Anterior cingulate cortex (tissue), 58 donors: ENCODE results near the gene RPN2.

Experiments
- DNase-seq, 58 donors: peaks; one replicate each; lab custom pipeline; 2025; lab: John Stamatoyannopoulos, UW

RPN2 gene

DNA sequence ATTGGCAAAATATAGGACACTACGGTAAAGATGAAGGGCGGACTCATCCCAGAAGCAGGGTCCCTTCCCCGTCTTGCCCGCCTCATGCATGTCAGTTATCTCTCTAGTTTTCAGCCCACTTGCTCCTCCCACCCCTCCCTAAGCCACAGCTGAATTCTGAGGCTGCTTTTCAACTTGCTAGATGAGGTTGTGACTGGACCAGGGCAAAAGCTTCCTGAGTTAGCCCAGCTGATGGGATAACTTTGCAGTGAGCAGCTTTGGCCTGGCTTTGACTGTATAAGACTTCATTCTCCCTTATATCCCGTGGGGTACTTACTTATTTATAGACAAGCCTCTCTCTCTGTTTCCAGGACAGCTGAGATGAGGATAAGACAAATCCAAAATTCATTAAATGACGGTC is 59.3 kb downstream of the RPN2 start:
- no peak for DNase-seq

DNA sequence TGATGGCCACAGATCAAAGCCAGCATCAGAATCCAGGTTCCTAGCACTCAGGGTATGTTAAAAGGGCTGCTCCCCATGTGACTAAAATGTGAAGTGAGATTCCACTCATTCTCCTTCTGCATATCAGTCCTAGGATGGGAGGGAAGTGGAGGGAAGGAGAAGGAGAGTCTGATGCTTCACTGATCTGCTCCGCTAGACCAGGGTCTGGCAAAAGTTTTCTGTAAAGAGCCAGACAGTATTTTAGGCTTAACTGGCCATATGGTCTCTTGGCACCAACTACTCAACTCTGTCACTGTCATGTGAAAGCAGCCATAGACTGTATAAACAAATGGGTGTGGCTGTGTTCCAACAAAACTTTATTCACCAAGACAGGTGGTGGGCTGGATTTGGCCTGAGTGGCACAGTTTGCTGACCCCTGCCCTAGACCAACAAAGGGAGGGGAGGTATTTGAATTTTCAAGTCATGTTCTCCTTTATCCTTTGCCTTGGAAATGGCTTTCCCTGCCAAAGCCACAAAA is 59.9 kb downstream of the RPN2 start:
- peak in 2 of 58 donors; percentile 8 to 11 for DNase-seq

DNA sequence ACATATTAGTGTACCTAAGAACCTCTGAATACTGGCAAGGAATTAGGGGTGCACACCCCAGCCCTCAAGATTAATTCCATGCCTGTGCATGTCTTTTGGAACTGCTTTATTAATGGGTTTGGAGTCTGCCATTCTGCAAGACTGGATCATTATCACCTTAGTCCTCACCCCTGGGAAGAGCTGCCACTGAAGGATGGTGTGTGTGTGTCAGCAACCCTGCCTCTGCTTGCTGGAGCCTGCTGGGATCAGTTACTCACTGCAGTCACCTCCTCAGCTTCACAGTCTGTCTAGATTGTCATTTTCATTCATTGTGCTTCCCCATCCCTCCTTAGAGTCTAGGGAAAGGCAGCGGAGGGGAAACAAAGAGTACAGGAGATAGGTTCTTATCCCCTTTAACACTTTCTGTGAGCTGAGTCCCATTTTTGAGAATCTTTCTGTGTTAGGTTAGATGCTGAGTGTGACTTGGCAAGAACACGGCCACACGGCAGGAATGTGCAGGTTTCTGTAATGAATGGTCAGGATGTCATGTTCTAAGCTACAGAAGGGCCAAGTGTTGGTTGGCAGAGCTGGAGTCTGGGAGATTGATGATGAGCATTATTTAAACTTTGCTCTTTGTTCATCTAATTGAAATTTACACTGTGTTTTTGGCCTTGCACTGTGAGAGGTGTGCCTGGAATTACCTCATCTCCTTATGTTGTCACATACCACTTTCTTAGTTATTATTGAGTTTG is 61.4 kb downstream of the RPN2 start:
- no peak for DNase-seq

DNA sequence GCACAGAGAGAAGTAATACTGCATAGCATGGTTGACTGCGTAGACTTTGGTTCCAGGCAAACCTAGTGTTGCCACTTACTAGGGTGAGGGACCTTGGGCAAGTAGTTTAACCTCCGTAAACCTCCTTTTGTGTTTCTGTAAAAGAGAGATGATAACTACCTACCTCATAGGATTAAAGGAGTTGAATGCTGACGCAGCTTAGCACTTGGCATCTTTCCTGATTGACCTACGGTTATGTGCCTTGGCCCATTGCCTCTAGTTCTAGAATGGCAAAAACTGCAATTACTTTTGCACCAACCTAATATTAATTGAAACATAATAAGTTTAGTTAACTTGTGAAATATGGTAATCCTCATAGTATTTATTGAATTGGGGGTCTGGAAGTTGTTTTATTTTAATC is 63.4 kb downstream of the RPN2 start:
- no peak for DNase-seq

DNA sequence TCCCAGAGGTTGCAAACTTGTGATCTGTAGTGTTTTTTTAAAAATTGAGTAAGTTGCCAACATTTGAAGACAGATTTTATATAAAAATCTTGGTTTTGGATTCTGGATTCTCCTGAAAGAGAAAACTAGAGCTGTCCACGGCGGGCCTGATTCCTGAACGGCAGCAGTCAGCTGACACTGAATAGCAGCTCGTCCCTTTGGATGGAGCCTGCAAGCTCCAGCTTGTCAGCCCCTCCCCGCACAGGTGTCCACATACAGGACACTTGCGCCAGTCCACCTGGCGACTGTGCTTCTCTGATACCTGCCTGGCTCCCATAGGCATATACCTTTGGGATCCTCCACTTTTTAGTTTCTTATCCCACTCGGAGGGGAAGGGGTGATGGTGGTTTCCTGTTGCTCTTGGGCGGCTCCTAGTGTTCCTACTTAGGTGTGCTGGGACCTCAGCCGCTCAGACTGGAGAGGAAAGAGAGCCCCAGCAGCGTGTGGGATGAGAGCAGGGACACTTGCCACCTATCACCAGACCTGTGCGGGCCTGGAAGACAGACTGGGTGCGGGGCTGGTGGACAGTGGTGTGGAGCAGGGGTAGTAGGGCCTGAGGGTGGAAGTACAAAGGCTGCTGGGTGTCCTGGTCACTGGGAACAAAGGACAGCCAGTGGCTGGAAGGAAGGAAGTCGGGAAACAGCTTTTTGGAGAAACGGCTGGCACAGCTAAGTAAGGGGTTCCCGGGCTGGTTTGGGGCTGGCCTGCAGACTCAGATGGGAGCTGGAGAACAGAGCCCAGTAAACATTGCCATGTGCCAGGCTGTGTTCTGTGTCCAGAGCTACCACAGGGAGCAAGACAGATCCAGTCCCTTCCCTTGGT is 64.2 kb downstream of the RPN2 start:
- peak in 3 of 58 donors; percentile 14 to 50 (median 14) for DNase-seq

DNA sequence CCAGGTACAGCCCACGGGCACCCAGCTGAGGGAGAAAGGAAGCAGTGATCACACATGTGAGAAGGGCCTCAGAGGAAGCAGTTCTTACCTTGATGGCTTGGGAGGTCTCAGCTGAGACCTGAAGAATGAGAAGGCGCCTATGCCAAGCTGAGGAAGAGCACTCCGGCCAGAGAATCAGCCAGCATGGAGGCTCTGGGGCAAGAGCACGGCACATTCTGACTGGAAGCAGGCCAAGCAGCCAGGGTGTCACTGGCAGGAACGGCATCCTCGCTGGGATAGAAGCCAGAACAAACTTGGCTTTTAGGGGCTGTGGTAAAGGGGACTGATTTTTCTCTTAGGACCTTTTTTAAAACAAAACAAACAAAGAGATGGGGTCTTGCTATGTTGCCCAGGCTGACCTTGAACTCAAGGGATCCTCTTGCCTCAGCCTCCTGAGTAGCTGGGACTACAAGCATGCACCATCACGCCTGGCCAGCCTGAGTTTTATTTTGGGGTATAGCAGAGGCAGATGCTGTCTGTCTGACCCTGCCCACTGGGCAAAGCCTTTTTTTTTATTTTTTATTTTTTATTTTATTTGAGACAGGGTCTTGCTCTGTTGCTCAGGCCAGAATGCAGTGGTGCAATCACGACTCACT is 64.9 kb downstream of the RPN2 start:
- DNase-seq: peak in 7 of 58 donors; percentile 8 to 50 (median 21)

DNA sequence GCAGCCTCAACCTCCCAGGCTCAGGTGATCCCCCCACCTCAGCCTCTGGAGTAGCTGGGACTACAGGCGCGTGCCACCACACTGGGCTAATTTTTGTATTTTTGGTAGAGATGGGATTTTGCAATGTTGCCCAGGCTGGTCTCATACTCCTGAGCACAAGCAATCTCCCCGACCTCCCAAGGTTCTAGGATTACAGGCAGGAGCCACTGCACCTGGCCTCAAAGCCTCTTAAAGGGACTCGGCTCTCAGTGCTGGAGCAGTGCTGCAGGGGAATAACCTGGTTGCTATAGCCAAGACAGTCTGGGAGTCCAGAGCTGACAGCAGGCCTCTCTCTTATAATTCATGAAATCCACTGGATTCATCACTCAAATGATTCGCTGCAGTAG is 65.4 kb downstream of the RPN2 start:
- no peak for DNase-seq

DNA sequence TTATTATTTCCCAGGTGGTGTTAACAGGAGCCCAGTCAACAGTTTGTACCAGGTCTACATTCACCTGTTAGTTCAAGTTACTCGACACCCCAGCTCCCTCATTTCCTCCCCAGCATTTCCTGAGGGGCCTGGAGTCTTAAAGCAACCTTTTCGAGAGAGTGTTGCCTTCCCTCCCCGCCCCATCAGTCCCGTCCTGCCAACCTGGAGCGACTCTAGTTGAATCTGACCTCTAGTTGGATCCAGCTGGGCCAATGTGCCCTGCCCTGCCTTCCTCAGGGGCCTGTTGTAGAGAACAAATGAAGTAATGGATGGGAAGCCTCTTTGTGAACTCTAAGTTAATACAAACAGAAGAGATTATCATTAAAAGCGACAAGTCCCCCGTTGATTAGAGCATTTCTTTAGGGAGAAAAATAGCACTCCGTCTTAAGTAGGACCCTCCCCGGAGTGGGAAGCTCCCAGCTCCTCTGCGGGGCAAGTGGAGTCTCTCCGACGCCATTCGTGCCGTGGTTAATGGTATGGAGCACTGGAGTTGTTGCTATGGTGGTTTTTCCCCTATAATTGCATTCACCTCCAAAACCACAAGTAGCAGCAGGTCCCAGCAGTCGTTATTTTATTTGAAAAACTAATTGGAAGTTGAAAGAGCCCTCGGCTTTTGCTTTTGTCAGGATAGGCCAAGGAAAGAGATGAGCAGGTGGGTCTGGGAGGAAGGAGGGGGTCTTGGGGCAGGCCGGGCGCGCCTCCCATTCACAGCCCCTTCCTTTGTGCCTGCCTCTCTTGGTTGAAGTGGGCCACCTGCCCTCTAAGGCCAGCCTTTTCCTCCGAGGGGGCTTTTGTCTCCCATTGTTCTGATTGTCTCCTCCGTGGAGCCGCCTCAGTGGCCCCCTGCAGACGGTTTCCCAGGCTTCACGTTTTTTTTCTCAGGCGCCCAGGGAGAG is 66.4 kb downstream of the RPN2 start:
- no peak for DNase-seq

DNA sequence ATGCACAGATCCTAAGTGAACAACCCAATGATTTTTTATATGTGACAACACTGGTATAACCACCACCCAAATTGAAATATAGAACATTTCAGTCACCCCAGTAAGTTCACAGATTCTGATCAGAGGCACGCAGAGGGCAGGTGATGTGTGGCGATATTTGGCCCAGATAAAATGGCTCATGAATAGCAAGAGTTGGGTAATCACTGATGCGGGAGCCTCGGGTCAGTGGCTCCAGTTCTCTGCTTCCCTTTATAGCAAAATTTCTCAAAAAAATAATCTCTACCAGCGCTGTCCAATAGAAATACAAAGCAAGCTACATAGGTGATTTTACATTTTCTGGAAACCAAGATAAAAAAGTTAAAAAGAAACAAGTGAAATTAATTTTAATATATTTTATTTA is 67.6 kb downstream of the RPN2 start:
- no peak for DNase-seq

DNA sequence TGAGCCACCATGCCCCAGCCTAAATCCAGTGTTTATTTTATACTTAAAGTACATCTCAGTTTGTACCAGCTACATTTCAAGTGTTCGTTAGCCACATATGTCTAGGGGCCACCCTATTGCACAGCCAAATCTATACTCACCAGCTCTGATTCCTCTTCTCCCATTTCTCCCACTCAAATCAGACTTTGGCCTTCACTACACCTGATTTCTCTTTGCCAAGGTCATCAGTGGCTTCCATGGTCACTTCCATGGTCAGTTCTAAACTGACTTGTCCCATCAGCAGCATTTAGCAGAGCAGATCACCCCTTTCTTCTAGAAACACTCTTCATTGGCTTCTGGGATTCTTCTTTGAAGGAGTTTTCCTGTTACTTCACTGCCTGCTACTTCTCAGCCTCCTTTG is 68.4 kb downstream of the RPN2 start:
- DNase-seq: no peak

DNA sequence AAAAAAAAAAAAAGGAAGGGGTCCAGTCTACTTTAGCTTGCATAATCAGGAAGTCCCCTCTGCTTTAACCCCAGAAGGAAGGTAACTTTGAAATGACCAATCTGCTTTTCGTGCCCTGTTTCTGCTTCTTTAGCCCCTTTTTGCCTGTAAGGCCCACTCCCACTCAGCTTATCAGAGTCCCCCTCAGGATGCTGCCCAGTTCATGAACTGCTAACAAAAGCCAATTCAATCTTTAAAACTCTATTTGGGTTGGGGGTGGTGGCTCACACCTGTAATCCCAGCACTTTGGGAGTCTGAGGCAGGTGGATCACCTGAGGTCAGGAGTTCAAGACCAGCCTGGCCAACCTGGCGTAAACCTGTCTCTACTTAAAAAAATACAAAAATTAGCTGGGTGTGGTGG is 70.2 kb downstream of the RPN2 start:
- no peak for DNase-seq

DNA sequence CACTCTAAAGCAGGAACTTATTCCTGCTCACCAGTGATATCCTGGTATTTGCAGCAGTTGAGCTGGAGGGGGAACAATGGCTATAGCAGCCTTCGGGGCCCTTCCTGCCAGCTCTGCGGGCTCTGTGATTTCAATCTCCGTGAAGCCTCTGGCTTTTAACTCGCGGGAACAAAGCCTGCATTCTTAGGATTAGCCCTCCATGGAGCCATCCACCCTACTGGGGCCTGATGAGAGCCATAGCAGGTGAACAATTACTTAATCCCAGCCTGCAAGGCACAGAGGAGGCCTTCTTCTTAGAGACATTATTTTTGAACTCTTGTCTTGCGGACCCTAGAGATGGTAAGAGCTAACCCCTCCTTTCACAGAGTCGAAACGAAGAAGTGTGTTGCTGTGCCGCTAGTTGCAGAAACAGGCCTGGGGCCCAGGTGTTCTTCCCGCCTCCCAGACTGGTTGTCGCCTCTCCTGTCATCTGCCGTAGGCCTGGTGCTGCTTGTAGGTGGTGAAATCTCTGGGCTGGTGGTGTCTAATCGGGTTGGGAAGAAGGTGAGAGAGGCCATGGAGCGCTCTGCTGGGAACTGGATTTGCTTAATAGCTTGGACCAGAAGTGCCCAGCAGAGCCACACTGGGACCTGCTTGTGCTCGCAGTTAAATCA is 72.8 kb downstream of the RPN2 start:
- DNase-seq: peak in 3 of 58 donors; percentile 6 to 13 (median 11)

DNA sequence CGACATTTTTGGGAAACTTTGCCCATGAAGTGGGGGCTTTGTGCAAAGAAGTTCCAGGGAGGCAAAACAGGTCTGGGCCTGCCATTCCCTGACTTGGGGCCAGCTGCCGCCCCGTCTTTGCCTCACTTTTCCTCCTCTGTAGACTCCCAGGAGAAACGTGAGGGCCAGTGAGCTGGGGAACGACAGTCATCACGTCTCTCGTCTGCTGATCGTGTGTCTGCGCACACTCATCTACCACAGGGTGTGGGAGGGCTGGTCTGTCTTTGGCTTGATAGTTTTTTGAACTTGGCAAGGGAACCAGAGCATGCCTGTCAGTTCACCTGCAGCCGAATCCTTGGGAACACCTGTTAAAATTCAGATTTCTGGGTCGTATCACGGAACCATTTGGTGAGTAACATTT is 74.0 kb downstream of the RPN2 start:
- DNase-seq: no peak

DNA sequence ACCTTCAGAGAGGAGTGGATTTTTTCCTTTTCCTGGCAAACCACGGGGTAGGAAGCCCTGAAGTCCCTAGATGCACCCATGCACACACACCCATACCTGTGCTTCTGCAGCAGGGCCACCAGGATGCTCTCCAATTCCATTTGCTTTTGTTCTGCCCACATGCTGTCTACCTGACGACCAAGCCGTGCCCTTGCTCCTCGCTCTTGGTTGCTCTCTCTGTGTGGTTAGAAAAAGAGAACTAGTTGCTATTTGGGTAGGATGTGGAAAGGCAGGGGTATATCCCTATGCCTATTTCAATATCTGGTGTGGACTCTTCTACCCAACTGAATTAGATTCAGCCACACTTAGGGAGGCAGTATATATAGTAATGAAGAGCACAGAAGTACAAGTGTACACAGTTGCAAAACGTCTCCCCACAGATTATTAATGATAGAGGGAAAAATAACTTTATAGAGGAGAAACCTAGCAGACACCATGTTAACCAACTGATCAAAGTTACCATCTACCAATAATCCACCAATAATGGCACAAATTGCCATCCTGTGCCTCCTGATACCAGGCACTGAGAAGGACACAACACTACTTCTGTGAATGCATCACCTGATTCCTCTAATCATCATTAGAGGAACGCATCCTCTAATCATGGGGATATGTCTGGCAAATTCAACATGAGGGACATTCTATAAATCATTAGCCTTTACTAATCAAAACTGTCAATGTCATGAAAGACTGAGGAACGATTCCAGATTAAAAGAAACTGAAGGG is 75.2 kb downstream of the RPN2 start:
- DNase-seq: no peak

DNA sequence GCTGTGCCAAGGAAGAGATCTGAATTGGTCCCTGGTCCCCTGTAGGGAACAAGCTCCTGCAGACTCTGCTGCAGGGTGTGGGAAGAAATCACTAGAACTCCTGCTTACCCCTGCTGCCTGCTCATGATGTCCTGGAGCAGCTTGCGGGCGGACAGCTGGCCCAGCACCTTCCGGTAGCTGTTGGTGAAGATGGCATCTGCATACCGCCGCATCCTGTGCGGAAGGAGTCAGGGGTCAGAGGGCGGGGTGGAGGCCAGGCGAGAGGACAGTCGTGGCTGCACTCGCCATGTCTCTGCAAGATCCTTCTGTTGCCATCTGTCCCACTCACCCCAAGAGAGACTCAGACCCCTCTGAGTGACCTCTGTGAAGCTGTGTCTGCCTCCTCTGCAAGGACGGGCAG is 77.2 kb downstream of the RPN2 start:
- DNase-seq: no peak

DNA sequence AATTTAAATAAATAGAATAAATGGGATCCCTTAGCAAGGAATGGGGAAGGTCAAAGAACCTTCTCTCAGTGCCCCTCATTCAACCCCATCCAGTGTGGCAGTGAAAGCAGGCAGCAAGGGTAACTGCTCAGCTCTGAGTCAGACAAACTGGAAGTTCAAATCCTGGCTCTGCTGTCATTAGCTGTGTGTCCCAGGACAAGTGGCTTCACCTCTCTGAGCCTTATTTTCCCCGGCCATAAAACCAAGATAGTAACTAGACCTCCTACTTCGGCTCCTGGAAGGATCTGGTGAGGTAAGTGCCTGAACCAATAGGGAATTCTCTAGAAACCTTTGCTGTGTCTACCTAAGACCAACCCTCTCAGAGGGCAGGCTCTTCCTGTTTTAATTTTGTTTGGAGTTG is 78.4 kb downstream of the RPN2 start:
- DNase-seq: no peak

DNA sequence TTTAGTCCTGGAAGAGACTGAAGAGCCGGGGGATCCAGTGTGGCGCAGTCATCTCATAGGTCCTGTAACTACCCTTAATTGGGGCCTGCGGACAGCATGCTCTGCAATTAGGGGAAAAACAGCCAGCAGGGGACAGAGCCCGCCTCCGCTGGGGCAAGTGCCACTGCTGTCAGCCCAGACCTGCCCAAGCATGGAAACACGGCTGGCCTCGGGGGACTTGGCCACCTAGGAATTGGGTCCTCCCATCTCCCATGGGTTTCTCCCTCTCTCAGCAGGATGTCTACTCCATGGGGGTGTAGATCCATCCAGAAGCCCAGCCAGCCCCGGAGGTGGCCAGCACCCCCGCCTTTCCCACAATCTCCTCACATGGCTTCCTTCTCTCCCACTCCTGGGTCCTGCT is 78.9 kb downstream of the RPN2 start:
- DNase-seq: no peak

DNA sequence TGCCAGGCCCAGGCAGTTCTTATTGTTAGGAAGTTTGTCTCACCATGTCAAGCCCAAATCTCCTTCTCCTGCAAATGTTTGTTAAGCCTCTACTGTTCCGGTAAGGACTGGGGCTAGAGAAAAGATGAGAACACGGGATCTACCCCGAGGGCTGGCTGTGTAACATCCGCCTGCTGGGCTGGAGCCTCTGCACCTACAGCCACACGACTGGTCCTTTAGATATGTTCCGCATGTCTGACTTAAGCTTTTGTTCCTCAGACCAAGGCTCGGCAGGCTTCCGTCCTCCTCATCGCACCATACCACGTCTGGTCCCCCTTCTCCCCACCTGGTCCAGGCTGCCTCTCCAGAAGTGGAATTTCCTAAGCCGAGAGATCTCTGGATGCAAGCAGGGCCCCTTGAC is 79.9 kb downstream of the RPN2 start:
- no peak for DNase-seq

DNA sequence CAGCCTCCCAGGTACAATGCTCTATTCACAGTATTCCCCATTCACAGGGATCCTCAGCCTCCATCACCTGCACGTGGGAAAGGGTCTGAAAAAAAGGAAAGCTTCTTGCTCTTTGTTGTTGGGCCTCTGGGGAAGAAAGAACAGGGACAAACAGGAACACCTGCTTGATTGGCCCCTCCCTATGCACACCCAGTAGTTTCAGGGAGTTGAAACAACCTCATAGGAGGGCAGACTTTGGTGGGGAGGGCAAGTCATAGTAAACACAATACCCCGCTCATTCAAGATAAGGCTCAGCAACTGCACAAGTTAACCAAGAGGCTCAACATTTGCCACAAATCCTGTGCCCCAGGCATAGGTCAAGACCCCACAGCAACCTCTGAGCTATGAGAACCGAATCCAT is 80.7 kb downstream of the RPN2 start:
- no peak for DNase-seq
